NCI-H446 (cell line): Measurements from ENCODE around the gene ATP8B3.
"Not testable (repeated sequence)": the region's sequence is repeated elsewhere in the genome, so short reads cannot be mapped to it uniquely, and the experiment has no call there.

Experiments
- DNase-seq, 2 experiments: peaks; one replicate each; lab custom pipeline; 2025; lab: John Stamatoyannopoulos, UW

The ATP8B3 gene

GRCh38 chr19:1770866-1771576 lies 41.1 kb downstream of the ATP8B3 start:
- DNase-seq, result no peak

DNA sequence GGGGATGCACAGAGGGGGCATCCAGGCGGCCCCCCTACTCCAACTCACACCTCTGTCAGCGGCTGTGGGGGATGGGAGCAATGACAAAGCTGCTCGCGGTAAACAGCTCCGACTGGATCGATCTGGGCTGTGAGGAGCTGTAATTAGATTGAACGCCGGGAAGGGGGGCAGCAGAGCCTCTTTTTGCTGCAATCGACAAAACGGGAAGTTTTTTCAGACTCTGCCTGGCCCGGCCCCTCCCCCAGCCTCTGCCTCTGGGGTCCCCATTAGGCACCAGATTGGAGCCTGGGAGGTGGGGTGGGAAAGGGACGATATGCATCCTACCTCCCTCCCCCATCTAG lies 42.5 kb downstream of the ATP8B3 start:
- DNase-seq, result no peak

DNA sequence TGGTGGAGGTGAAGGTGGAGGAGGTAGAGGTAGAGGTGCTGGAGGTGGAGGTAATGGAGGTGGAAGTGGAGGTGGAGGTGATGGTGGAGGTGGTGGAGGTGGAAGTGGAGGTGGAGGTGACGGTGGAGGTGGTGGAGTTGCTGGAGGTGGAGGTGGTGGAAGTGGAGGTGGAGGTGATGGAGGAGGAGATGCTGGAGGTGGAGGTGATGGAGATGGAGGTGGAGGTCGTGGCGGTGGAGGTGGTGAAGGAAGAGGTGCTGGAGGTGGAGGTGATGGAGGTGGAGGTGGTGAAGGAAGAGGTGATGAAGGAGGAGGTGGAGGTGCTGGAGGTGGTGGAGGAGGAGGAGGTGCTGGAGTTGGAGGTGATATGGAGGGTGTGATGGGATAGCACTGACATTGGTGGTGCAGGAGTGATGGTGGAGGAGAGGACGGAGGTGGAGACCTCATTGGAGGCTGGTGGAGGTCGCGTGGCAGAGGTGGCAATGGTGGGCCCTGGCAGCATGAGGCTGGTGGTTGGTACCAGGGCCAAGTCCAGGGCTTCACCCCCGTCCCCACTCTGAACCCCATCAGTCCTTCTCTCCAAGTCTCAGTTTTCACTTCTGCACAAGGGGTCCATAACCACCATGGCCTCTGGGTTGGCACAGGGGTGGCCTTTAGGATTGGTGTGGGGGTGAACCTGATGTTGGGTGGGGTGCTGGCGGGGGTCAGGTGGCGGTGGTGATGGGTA lies 43.0 kb downstream of the ATP8B3 start:
- no peak for DNase-seq

DNA sequence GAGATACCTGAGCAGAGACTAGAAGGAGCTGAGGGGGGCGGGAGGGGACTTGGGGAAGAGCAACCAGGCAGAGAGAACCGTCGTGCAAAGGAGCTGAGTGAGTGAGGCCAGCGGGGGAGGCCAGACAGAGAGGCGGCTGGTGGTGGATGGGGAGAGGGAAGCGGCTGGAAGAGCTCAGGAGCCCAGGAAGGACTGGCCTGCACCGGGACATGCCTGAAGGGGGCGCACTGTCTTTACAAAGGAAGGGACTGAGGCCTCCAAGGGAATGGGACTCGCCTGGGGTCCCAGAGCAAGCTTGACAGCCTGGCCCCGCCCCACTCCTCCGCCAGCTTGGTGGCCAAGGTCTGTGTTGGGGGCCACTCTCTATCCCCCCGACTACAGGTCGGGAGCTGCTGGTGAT lies 43.8 kb downstream of the ATP8B3 start:
- DNase-seq, result peak in 1 of 2 experiments; percentile 38

DNA sequence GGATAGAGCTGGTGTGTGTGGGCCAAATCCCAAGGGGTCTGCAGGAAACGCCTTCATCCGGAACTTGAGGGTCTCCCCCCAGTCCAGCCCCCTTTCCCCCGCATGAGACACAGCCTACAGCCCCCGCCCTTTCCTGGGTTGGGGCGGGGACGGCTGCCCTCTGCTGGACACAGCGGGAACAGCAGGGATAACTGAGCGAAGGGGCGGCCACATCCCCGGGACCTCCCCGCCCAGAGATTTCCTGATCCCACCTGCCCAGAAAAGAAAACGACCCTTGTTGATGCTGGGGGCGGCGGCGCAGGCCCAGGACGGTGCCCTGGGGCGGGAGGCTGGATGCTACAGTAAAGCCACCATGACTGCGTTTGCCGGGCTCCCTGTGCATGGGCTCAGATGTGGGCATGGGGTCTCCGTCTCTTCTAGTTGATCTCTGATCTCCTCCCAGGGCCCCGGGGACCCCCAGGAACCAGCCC lies 44.6 kb downstream of the ATP8B3 start:
- DNase-seq, result peak in 1 of 2 experiments; percentile 37

DNA sequence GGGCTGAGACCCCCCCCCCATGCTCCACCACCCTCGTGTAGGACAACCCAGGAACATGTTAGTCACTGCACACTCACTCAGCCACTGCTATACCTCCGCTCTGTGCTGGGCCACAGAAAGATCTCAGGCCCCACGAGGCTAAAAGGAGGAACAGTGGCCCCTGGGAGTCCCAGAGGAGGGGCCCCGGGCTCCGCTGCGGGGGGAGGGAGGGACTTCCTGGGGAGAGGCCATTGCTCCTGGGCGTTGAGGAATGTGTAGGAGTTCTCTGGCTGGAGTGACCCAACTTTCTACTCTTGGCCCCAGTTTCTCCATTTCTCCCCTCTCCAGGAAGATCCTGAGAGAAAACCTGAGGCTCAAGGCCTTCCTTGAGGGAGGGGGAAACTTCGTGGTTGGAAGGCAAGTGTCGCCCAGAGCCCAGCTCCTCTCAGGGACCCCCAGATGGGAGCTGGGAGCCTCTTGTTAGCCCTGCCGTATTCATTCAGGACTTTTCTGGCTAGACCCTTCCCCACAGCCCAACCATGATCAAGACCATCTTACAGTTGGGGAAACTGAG lies 45.2 kb downstream of the ATP8B3 start:
- no peak for DNase-seq

GRCh38 chr19:1765904-1766799 lies 45.9 kb downstream of the ATP8B3 start:
- no peak for DNase-seq

GRCh38 chr19:1765232-1765903 lies 46.7 kb downstream of the ATP8B3 start:
- no peak for DNase-seq

DNA sequence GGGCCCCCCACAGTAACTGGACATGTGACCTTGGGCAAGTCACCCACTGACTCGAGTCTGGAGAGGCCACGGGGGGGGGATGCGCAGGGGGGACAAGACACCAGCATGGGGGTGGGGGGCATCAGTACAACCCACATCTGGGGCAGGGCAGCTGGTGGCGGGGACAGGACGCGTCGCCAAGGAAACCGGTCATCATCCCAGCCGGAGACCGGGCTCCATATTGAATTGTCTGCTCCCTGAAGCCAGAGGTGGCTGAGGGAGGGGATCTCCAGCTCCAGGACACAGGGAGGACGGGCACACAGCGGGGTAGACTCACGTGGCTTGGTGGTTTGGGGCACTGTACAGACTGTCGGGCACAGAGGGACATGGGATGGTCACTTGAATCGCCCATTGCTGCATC lies 47.3 kb downstream of the ATP8B3 start:
- no peak for DNase-seq

GRCh38 chr19:1763648-1764639 lies 48.1 kb downstream of the ATP8B3 start:
- no peak for DNase-seq

- DNase-seq, result no peak
Observed at GRCh38 chr19:1762243-1763117, 49.6 kb downstream of the ATP8B3 start.

GRCh38 chr19:1761528-1762242 lies 50.4 kb downstream of the ATP8B3 start:
- DNase-seq, result no peak

- not testable (repeated sequence) for DNase-seq
Observed at GRCh38 chr19:1760786-1761527, 51.1 kb downstream of the ATP8B3 start.

GRCh38 chr19:1760020-1760419 lies 52.1 kb downstream of the ATP8B3 start:
- DNase-seq, result no peak

- no peak for DNase-seq
Observed at GRCh38 chr19:1758959-1759903, 52.8 kb downstream of the ATP8B3 start.

DNA sequence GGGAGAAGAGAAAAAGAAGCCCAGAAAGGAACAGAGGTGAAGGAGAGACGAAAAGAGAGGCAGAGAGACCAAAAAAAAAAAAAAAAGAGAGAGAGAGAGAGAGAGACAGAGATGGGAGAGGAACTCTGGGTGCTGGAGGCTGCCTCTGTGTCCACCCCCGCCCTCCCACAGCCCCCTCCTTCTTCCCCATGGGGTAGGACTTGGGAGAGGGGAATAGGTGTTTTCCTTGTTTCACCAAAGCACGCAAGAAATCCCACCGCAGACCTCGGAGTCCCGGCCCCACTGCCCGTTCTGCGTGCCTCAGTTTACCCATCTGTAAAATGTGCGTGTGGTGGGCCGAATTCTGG lies 53.9 kb downstream of the ATP8B3 start:
- DNase-seq, result no peak
